Measurements from ENCODE around the gene PPM1M.

PPM1M gene

GRCh38 chr3:52257911-52258310, 12.4 kb downstream of the PPM1M start:
- TF ChIP-seq ZC3H10 (CRISPR knock-in tag; IDR thresholded peaks at IDR 0.05) (no peak), OSR1 (CRISPR knock-in tag; IDR thresholded peaks at IDR 0.05) (no peak), BACH2 (CRISPR knock-in tag; IDR thresholded peaks at IDR 0.05; ENCODE audit: borderline replicate concordance) (no peak), PATZ1 (CRISPR knock-in tag; IDR thresholded peaks at IDR 0.05; ENCODE audit: borderline replicate concordance) (no peak)
- TF ChIP-seq, protein P1, sequence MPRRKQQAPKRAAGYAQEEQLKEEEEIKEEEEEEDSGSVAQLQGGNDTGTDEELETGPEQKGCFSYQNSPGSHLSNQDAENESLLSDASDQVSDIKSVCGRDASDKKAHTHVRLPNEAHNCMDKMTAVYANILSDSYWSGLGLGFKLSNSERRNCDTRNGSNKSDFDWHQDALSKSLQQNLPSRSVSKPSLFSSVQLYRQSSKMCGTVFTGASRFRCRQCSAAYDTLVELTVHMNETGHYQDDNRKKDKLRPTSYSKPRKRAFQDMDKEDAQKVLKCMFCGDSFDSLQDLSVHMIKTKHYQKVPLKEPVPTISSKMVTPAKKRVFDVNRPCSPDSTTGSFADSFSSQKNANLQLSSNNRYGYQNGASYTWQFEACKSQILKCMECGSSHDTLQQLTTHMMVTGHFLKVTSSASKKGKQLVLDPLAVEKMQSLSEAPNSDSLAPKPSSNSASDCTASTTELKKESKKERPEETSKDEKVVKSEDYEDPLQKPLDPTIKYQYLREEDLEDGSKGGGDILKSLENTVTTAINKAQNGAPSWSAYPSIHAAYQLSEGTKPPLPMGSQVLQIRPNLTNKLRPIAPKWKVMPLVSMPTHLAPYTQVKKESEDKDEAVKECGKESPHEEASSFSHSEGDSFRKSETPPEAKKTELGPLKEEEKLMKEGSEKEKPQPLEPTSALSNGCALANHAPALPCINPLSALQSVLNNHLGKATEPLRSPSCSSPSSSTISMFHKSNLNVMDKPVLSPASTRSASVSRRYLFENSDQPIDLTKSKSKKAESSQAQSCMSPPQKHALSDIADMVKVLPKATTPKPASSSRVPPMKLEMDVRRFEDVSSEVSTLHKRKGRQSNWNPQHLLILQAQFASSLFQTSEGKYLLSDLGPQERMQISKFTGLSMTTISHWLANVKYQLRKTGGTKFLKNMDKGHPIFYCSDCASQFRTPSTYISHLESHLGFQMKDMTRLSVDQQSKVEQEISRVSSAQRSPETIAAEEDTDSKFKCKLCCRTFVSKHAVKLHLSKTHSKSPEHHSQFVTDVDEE (CRISPR knock-in tag; IDR thresholded peaks at IDR 0.05): no peak
- no peak for ATAC-seq

DNA sequence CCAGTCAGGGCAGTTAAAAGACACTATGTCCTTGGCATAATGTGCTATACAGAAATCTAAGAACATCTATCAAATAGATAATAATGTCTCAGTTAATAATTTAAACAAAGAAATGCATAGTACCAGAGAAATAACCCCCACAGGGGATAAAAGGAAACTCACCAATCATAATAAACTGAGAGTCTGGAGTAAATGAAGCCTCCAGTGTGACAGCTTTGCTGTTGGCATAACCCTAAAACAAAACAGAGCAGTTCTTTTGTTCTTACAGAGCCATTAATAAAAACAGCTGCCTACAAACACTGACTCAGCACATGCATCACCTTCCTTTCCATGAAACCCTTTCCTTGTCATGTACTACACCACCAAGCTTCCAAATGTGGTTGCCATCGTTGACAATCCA, 13.5 kb downstream of the PPM1M start:
- no peak for TF ChIP-seq ZC3H10 (CRISPR knock-in tag; IDR thresholded peaks at IDR 0.05)
- no peak for TF ChIP-seq ISL1 (CRISPR knock-in tag; IDR thresholded peaks at IDR 0.05)
- no peak for TF ChIP-seq SNAI2 (CRISPR knock-in tag; IDR thresholded peaks at IDR 0.05)
- no peak for ATAC-seq

- no peak for ATAC-seq
- TF ChIP-seq ZFP30 (CRISPR knock-in tag; IDR thresholded peaks at IDR 0.05): no peak
- TF ChIP-seq ISL1 (CRISPR knock-in tag; IDR thresholded peaks at IDR 0.05): no peak
- no peak for TF ChIP-seq BACH2 (CRISPR knock-in tag; IDR thresholded peaks at IDR 0.05; ENCODE audit: borderline replicate concordance)
- no peak for TF ChIP-seq CSRNP3 (CRISPR knock-in tag; IDR thresholded peaks at IDR 0.05)
These were observed 13.9 kb downstream of the PPM1M start for GRCh38 chr3:52259448-52259847.

DNA sequence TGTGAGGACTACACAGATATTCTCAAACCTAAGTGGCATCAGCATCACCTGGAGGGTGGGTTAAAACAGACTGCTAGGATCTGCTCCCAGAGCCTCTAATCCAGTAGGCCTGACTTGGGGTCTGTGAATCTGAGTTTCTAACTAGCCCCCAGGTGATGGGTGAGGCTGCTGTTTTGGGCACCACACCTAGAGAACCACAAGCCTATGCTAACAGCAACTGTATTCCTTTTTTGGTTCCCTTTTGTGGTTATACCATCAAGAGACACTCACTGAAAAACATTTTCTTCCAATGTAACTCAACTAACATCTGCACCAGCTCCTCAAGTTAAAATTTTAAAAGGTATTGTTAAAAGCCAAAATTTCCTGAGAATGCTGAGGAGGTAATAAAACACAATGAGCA, 16.9 kb downstream of the PPM1M start:
- no peak for ATAC-seq
- TF ChIP-seq ISL1 (CRISPR knock-in tag; IDR thresholded peaks at IDR 0.05) (no peak), CSDC2 (CRISPR knock-in tag; IDR thresholded peaks at IDR 0.05) (no peak), ARNTL (CRISPR knock-in tag; IDR thresholded peaks at IDR 0.05; ENCODE audit: borderline replicate concordance, low read depth) (no peak), PATZ1 (CRISPR knock-in tag; IDR thresholded peaks at IDR 0.05; ENCODE audit: borderline replicate concordance) (no peak), SNAI2 (CRISPR knock-in tag; IDR thresholded peaks at IDR 0.05) (no peak), ZNF70 (CRISPR knock-in tag; IDR thresholded peaks at IDR 0.05) (no peak), ZNF565 (CRISPR knock-in tag; conservative IDR thresholded peaks at IDR 0.05; ENCODE audit: low read depth) (no peak), OSR1 (CRISPR knock-in tag; IDR thresholded peaks at IDR 0.05) (no peak), GLIS3 (CRISPR knock-in tag; IDR thresholded peaks at IDR 0.05) (no peak), ZFP30 (CRISPR knock-in tag; IDR thresholded peaks at IDR 0.05) (no peak), CSRNP3 (CRISPR knock-in tag; IDR thresholded peaks at IDR 0.05) (no peak), TOX (CRISPR knock-in tag; IDR thresholded peaks at IDR 0.05; ENCODE audit: borderline replicate concordance) (no peak), ZNF8 (CRISPR knock-in tag; IDR thresholded peaks at IDR 0.05) (no peak), ESRRG (CRISPR knock-in tag; IDR thresholded peaks at IDR 0.05) (no peak), BACH2 (CRISPR knock-in tag; IDR thresholded peaks at IDR 0.05; ENCODE audit: borderline replicate concordance) (no peak)
- TF ChIP-seq, protein P1 (CRISPR knock-in tag; IDR thresholded peaks at IDR 0.05): no peak
- TF ChIP-seq, protein P2, sequence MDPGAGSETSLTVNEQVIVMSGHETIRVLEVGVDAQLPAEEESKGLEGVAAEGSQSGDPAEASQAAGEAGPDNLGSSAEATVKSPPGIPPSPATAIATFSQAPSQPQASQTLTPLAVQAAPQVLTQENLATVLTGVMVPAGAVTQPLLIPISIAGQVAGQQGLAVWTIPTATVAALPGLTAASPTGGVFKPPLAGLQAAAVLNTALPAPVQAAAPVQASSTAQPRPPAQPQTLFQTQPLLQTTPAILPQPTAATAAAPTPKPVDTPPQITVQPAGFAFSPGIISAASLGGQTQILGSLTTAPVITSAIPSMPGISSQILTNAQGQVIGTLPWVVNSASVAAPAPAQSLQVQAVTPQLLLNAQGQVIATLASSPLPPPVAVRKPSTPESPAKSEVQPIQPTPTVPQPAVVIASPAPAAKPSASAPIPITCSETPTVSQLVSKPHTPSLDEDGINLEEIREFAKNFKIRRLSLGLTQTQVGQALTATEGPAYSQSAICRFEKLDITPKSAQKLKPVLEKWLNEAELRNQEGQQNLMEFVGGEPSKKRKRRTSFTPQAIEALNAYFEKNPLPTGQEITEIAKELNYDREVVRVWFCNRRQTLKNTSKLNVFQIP (CRISPR knock-in tag; IDR thresholded peaks at IDR 0.05; ENCODE audit: borderline replicate concordance, low read depth): no peak

Measured in SK-N-SH treated with all-trans-retinoic acid at 6 μM for 48 hours (cell line).